ENCODE results near the gene SCN8A.

SCN8A gene

DNA sequence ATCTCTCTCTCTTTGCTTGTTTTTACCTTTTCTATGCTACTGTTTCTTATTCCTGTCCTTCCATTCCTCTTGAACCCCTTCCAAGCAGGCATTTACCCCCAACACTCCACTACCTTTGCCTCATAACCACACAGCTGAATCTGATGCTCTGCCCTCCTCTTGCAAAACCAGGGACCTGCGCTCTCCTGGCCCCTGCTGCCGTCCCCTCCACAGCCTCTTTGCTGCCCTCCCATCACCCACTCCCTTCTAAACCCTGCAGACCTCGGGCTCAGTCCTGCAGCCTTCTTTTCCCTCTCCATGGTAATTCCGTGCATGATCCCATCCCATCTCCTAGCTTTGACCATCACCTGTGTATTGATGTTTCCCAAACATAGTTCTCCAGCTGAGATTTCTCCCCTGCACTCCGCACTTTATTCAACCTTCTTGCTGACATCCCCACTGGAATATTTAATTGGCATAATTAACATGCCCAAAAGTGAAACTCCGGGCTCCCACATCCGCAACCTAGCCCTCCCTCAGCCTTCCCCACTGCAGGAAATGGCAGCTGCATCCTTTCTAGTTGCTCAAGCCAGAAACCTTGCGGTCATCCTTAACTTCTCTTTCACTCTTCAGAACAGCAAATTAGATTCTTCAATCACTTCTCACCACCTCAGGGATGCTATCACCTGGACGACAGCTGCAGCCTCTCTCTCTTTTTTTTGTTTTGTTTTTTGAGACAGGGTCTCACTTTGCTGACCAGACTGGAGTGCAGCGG is 241.5 kb downstream of the SCN8A start:
- DNase-seq (ENCODE audit: low read depth, low spot score): no peak

DNA sequence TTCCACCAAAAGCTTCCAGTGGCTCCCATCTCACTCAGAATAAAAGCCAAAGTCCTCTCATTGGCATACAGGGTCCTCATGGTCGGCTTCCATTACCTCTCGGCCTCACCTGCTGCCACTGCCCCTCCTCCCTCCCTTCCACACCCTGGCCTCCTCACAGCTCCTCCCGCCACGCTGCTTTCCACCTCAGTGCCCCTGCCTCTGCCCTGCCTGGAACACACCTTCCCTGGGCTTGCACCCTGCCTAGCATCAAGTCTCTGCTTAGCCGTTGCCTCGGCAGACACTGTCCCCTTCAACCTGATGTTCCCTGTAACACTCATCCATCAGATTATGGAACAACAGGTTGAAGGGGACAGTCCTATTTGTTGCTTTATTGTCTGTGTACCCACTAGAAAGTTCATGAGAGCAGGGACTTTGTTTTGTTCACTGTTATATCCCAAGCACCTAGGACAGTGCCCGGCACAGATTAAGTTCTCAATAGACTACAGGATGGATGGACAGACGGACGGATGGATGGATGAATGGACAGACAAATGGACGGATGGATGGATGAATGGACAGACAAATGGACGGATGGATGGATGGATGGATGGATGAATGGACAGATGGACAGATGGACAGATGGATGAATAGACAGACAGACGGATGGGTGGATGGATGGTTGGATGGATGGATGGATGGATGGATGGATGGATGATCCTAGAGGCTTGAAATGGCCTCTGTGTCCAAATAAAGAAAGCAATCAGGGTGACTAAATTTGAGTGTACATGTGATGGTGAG is 242.6 kb downstream of the SCN8A start:
- no peak for DNase-seq (ENCODE audit: low read depth, low spot score)

DNA sequence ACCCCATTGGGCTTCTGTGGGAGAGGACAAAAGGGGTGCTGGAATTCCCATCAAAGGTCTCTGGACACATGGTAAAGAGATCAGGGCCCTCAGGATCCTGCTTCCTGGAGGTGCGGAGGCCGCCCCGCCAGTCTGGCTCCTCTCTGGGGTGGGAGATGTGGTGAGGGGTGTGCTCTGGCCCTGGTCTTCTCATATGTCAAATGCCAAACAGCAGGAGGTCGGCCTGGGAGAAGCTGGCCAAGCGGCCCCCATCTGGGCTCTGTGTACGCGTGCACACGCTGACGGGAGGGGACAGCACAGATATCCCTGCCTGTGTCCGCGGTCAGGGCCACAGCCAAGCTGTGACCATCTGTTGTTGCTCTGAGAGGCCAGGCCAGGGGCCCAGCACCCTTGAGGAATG is 243.4 kb downstream of the SCN8A start:
- DNase-seq (ENCODE audit: low read depth, low spot score): no peak

DNA sequence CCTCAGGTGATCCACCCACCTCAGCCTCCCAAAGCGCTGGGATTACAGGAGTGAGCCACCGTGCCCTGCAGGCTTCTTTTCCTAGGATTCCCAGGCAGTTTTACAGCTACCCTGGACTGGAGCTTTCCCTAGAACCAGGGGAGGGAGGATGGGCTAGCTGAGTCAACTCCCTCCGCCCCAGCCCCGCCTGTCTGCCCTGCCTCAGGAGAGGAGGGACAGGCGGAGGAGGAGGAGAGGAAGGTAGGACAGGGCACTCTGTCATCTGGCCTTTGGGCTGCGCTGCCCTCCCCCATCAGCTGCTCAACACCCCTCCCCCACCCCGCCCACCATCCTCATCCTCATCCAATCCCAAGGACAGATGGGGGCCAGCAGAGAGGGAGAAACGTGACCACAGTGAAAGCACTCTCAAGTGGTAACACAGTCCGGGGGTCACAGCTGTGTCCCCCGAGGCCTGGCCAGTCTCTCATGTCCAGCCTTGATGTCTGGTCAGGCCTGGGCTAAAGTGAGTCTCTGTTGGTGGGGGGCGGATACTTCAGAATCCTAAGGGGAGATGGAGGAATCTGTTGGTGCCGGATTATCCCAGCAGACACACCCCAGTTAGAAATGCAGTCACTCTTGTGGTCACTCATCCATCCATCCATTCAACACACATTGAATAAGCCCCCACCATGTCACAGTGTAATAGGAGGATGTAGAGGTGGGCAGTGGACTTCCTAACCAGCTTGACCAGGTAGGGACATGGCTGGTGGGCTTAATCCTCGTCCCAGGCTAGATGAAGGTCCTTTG is 245.2 kb downstream of the SCN8A start:
- no peak for DNase-seq (ENCODE audit: low read depth, low spot score)

GRCh38 chr12:51836827-51837173 is 245.8 kb downstream of the SCN8A start:
- DNase-seq (ENCODE audit: low read depth, low spot score): no peak

DNA sequence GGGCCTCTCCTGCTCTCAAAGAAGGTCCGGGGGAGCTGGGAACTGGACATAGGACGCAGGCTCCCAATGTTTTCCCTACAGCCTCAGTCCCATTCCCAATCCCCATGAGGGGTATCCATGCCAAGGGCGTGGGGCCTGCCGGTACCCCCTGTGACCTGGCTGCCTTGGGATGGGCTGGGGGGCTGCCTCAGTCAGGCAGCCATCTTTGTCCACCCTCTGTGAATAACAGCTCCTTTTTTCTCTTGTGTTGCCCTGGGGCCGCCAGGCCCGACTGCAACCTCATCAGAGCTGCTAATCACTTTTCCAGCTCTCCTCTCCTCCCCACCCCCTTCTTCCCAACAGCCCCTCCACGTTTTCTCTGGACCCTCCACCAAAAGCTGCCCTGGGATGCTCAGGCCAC is 246.3 kb downstream of the SCN8A start:
- no peak for DNase-seq (ENCODE audit: low read depth, low spot score)

- DNase-seq (ENCODE audit: low read depth, low spot score): no peak
Measured at GRCh38 chr12:51838036-51838435, 247.0 kb downstream of the SCN8A start.

- no peak for DNase-seq (ENCODE audit: low read depth, low spot score)
Measured at GRCh38 chr12:51838762-51839161, 247.7 kb downstream of the SCN8A start.

- DNase-seq (ENCODE audit: low read depth, low spot score): peak; percentile 63
Measured at GRCh38 chr12:51839310-51839947, 248.4 kb downstream of the SCN8A start.

DNA sequence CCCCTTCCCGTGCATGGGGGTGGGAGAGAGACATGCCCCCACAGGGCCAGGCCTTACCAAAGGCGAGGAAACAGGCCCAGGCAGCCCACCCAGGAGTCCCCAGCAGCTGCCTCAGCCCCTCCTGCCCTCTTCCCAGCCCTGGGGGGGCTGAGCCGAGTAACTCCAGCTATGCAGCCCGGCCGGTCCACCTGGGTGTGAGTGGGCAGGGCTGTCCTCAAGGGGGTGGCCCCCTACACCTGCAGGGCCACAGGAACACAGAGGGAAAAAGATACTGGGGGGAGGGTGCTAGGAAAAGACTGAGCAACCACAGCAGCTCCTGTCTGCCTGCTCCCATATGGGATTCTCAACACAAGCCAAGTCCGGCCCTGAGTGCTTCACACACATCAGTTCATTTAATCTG is 249.9 kb downstream of the SCN8A start:
- no peak for DNase-seq (ENCODE audit: low read depth, low spot score)

- DNase-seq (ENCODE audit: low read depth, low spot score): no peak
Measured at GRCh38 chr12:51841727-51842126, 250.7 kb downstream of the SCN8A start.

- DNase-seq (ENCODE audit: low read depth, low spot score): no peak
Measured at GRCh38 chr12:51844854-51845253, 253.8 kb downstream of the SCN8A start.

DNA sequence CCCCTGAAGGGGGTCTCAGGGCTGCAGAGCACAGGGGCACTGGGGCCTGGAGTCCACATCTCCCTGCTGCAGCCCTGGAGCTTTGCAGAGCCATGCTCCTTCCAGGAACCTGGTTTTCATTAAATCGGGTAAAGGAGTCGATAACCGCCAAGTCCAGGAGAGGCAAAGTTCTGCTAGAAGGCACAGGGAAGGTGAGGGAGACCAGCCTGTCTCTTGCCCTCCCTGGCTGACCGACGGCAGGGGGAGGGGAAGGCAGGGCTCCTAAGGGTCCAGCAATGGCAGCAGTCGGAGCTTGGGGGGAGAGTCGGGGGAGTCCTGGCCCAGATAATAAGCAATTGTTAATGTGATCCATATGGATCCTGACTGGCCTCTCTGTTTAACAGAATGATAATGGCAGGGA is 254.4 kb downstream of the SCN8A start:
- DNase-seq (ENCODE audit: low read depth, low spot score): no peak

GRCh38 chr12:51846271-51846691 is 255.2 kb downstream of the SCN8A start:
- DNase-seq (ENCODE audit: low read depth, low spot score): no peak

- DNase-seq (ENCODE audit: low read depth, low spot score): peak; percentile 78
Measured at GRCh38 chr12:51846911-51847642, 256.0 kb downstream of the SCN8A start.

DNA sequence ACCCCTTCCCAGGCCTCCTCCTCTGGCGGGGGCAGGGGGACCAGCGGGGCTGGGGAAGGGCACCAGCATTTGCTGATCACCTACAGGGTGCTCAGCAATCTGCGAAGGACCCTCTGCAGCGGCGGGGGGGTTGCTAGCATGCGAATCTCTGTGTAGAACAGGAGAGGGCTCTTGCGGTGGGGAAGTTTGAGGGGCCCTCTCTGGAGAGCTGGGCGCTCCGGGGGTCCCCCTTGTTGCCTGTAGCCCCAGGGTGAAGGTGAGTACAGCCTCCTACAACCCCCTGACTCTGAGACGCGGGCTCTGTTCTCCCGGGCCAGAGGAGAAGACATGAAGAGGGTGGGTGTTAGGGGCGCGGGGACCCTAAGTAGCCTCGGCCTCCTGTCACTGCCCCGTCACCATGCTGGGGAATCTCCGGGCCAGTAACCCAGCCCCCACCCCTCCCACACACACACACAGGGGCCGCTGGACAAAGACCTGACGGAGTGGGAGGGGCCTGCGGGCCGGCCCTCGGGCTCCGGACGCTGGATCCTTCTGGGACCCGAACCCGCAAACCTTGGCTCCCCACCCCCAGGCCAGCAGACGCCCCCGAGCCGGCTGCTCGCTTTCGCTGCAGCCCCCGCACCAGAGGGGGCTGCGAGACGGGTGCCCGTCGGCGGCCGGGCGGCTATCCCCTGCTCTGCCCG is 256.8 kb downstream of the SCN8A start:
- DNase-seq (ENCODE audit: low read depth, low spot score): peak; percentile 62

- peak; percentile 28 for DNase-seq (ENCODE audit: low read depth, low spot score)
Measured at GRCh38 chr12:51848326-51848727, 257.3 kb downstream of the SCN8A start, which contains the start of gene FIGNL2. TSS of gene FIGNL2 (minus strand) at chr12:51848718. CDS start at chr12:51822413, 26,305 bp downstream.

GRCh38 chr12:51848841-51849735 is 258.1 kb downstream of the SCN8A start:
- DNase-seq (ENCODE audit: low read depth, low spot score): peak; percentile 75

All from astrocyte of the hippocampus (primary cell).